HG03460 (cell line): Measurements from ENCODE around the gene EGR4.

ENCODE experiments used
- ATAC-seq: cut with Tn5 transposase; IDR thresholded peaks from one replicate; pipeline ENCODE4 v1.9.1; 2021; ENCODE audit not compliant: unreplicated experiment

Gene EGR4

DNA sequence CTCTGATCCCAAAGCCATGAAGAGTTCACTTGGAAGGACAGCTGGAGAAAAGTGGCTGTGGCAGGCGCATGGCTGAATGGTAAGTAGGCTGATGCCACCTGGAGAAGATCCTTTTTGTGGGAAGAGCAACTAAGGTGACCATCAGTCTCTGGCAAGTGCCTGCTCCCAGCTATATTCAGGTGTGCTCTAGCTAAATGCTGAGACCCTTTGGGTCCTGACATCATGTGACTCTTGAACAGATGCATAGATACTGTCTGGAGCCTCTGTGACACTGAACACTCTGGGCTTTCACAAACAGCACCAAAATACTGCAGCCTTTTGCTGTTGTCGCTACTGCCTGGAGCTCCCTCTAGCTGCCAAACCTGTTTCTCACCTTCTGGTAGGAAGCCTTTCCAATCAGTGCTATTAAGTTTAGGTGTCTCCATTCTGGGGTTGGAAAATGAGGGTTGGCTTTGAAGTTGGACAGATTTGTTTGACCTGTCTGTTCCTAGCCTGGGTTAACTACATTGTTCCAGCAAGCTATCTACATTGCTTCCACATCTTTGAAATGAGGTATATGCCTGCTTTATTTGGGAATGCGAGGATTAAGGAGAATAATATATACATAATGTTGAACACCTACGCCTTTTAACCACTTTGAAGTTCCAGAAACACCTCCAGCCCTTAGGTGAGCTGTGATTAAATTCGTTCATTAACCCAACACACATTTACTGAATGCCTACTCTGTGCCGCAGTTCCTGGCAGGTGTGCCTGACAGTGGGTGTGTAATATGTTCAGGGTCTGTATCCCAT lies 3.1 kb downstream of the EGR4 start:
- no peak for ATAC-seq

DNA sequence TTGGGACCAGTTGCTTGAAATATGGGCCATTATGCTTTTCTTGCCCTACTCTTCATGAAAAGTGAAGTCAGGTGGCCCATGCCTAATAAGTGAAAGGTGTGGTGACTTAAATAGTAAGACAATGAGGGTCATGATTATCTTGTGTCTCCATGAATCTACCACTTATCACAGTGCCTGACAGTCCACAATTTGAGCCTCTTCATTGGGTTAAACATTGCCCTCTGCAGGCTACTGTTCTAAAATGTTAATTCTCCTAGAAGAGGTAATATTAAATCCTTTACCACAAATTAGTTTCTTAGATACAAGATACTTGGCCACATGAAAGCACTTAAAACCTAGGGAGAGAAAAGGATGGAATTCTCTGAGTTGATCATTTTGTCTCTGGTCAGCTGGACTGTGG lies 4.0 kb downstream of the EGR4 start:
- ATAC-seq: no peak

DNA sequence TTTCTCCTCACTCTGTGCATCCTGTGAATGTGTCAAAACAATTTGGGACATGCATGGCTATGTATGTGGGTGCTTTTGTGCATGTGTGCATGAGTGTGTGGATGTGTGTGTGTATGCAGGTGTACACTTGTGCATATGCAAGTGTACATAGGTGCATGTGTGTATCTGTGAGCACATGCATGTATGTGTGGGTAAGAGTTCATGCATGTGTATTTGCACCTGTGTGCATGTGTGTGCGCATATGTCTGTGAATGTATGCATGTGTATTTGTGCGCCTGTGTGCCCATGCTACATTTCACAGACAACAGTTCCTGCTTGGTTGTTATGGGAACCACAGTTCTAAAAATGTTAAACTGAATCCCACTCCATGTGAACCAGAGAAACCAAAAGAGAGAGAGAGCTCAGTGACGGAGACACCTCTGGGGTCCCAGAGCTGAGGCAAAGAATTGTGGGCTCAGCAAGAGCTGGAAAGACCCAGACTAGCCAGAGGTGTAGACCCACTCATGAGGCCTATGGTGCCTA lies 7.2 kb downstream of the EGR4 start:
- ATAC-seq: no peak

DNA sequence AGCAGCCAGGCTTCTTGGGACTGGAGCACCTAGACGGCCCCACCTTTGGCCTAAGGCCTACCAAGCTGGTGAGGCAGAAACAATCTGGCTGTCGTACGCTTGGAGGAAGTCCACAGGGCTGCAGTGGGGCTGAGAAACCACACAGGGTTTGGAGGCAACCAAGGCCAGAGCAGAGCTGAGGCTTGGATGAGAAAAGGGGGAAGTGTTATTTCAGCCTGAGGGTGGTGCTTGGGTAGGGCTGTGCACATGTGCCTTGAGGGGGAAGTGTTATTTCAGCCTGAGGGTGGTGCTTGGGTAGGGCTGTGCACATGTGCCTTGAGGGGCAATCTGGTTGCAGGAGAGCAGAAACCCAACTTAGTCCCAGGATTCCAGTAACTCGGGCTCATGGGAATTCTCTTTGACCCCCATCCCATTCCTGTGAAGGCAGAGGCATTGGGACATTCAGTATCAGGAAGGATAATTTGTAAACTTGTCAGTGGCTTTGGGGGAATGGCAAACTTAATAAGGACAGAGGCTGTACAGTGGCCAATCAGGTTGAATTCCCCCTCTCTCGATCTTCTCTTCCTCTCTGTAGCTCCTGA lies 8.1 kb downstream of the EGR4 start:
- ATAC-seq: peak; percentile 58

DNA sequence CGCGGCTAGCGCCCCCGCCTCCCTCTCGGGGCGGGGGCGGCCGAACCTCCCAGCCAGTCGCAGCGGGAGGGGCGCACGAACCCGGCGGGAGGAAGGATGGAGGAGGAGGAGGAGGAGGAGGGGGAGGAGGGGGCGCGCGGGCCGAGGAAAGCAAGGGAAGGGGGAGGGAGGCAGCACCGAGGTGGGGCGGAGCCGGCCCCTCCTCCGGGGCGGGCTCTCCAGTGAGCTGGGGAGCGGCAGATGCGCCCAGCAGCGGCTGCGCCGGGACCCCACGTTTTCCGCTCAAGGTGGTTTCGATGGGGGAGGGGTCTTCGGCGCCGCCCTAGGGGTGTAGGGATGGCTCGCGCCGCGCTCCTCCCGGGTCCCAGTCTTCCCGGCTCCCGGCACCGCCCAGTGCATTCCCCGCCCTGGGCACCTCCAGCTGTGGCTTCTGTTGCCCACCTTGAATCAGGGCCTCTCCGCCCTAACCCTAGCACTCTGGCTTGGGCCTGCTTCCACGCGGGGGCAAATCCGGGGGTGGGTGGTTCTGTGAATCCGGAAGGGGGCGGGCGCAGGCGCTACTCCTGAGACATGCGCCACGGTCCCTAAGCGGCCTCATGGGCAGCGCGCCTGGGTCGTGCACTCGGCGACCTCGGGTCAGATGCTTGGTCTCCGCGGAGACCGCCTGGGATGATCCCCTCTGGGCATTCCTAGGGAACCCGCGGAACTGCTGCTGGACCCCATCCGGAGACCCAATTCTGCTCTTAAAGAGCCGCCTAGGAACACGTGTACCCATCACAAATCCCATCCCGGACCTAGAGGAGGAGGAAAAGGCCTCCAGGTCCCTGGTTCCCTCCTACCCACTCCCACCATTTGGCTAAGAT lies 8.8 kb downstream of the EGR4 start, which contains the start of gene FBXO41:
Gene FBXO41, minus strand, starts transcription at position 183 of the 863 bp plus-strand sequence. CDS start 14,848 bp downstream, outside the sequence.
- peak; percentile 73 for ATAC-seq

DNA sequence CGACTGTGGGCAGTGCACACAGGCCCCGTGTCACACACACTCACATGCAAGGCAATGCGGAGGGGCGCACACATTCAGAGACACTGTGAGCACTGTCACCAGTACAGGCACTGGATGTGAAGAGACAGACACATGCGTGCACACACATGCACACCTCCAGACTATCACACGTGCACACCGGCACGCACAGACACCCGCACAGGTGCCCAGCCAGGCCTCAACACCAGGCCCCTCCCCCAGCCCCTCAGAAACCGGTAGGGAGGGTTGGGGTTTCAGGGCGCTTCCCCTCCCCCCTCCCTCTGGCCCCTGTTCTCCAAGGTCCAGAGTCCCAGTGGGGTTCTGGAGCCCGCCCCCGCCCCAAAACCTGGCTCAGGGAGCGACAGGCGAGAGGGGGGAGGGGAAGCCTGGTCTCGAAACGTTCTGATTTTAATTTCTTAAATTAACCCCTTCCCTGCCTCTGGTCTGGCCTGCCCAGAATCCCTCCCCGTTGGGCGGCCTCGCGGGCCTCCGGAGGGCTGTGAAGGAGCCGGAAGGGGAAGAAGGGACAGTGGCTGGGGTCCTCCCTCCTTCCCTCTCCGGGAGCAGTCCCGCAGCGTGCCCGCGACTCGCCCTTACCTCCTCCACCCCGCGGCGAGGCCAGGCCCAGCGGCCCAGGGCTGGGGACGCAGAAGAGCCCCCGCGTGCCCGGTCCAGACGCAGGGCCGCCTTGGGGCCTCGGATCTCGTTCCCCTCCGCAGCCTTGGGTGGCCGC lies 9.6 kb downstream of the EGR4 start:
- ATAC-seq: peak; percentile 15

DNA sequence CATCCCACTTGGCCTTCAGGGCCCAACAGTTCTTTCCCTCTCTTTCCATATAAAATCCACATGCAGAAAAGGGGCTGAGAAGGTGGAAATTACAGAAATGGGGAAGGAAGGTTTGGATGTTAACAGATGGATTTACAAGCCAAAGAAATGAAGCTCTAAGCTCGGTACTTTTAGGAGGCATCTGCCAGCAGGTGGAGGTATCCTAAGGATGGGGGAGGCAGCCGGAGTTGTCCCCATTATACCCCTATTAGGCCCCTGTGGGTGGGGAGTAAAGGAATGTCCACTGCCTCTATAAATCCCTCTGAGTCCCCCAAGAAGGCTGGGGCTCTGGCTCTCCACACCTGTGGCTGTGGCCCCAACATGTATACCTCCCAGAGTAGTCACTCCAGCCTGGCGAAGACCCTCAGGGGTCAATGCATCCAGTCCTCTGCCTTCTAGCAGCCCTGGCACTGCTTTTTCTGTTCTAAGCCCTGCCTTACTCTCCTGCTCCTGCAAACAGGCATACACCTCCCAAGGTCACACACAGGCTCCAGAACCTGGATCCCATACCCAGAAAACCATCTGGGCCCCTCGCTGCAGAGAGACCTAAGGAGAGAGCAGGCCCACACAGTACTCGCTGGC lies 10.3 kb downstream of the EGR4 start:
- ATAC-seq: no peak

DNA sequence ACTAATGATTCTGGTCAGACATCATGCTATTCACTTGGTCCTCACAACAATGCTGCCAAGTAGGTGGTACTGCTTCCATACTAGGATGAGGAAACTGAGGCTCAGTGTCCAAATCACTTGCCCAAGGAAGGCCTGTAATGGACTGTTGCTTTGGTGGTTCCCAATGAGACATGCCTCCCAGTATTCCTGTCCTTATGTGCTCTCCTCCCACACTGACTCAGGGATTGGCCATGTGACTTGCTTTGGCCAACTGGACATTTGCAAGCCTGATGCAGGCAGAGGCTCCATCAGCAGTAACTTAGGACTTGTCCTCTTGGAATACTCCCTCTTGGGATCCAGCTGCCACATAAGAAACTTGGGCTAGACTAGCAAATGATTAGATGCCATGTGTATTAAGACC lies 12.1 kb downstream of the EGR4 start:
- ATAC-seq: no peak

DNA sequence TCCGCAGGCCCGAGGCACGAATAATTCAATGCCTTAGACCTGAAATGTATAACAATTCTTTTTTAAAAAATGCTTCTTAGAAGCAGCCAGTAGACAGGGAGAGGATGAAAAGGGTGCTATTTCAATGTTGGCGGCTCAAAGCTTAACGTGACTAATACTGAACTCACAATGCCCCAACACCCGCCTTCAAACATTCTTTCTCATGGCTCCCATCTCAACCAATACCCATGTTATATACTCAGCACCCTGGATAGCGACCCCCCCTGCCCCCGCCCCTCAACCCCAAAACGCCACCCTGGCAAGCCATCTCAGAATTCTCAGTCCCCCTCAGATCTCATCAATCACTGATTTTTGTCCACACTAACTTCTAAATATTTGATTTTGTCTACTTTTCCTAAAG lies 13.5 kb downstream of the EGR4 start:
- ATAC-seq: no peak

DNA sequence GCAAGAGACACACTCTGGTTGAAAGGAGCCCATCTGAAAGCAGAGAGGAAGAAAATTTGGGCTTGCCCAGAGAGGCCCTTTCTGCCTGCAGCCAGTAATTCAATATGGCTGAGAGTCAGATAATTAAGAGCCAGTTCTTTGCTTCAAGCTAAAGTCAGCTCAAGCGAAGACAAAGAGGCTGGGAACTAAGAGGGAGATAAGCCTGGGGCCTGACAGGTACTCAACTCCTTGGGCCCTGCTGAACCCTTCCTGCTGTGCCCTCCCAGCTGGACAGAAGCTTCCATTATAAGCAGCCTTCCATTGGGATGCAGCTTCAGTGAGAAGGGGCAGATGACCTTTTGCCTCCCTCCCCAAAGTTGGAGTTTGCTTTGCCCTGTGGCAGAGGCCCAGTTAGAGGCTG lies 21.1 kb downstream of the EGR4 start:
- no peak for ATAC-seq

DNA sequence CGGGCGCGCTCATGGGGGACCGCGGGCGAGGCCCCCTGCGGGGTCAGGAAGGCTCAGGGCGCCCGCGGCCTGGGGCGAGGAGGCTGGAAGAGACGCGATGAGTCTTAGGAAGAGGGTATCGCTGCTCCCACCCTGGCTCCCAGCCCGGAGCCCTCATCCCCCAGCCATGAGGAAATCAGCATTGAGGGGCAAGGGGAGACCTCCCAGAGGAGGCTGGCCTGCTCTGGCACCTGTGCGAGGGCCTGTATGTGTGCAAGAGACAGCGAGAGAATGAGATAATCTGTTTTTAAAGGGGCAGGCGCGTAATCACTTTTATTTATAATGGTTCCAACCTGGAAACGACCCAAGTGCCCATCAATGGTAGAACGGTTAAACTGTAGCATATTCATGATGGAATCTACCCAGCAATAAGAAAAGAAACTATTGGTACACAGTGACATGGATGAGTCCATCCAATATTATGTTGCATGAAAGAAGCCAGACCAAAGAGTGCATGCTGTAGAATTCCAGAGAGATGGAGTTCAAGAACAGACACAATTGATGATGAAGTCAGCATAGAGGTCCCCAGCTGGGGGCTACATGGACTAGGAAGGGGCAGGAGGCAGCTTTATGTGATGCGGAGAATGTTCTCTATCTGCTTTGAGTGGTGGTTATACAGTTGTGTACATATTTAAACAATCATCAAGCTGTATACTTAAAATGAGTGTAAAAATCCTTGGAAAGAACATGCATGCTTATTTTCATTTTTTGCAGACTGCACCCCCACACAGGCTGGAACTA lies 23.5 kb downstream of the EGR4 start:
- ATAC-seq: no peak

DNA sequence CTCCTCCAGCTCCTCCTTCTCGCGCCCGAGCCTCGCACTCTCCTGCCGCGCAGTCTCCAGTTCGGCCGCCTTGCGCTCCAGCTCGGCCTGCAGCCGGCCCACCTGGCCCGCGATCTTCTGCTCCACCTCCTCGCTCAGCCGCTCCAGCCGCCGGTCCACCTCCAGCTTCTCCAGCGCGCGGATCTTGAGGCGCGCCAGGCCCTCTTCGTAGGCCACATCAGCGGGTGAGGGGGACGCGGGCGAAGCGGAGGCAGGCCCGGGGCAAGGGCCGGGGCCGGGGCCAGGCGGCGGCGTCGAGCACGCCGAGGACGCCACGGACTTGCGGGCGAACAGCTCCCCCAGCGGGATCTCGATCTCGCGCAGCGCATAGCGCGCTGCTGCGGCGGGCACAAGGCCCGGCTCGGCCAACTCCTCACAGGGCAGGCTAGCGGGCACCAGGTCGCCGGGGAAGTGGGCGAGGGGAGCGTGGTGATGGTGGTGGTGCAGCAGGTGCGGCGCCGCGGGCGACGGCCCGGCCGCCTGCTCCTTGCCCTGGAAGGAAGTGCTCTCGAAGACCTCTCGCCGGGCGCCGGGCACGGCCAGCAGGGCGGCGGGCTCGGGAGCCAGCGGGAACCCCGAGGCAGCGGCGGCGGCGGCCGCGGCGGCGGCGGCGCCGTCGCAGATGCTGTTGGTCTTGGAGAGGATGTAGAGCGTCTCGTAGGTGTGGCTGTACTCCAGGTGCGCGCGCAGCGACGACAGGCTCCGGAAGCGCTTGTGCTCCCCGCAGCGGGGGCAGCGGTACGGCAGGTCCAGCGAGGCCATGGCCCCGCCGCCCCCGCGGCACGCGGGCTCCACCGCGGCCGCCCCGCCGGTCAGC lies 24.3 kb downstream of the EGR4 start:
- ATAC-seq: peak; percentile 82

DNA sequence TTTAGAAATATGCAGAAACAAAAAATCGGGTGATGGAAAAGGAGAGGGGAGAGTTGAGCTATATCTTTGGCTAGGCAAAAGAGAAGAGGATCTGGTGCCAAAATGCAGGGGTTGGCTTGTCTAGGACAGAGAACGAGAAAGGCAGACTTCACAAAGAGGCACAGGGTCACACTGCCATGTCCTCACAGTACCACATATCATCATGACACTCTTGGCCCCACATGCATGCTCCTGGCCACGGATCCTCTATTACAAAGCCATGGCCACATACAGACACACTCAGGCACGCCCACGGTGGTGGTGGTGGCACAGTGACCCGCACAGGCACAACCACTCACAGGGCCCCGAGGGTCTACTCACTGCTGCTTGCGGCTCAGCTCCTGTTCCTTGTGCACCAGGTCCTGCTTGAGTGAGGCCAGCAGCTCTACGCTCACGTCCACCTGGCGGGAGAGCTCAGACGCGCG lies 24.9 kb downstream of the EGR4 start:
- no peak for ATAC-seq

DNA sequence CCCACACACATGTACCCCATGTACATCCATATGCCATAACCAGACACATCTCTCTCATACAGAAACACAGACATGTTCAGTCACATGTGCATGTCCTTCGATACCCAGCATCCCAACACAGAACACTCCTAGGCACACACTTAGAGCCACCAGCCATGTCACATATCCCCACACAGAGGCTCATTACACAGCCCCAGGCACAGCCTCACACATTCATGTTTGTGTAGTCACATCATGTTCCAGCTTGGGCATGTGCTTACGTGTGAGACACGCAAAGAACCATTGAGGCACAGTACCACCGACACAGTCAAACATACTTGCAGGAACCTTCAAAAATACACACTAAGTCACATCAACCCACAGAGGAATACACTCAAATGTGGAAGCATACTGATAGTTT lies 26.3 kb downstream of the EGR4 start:
- no peak for ATAC-seq

DNA sequence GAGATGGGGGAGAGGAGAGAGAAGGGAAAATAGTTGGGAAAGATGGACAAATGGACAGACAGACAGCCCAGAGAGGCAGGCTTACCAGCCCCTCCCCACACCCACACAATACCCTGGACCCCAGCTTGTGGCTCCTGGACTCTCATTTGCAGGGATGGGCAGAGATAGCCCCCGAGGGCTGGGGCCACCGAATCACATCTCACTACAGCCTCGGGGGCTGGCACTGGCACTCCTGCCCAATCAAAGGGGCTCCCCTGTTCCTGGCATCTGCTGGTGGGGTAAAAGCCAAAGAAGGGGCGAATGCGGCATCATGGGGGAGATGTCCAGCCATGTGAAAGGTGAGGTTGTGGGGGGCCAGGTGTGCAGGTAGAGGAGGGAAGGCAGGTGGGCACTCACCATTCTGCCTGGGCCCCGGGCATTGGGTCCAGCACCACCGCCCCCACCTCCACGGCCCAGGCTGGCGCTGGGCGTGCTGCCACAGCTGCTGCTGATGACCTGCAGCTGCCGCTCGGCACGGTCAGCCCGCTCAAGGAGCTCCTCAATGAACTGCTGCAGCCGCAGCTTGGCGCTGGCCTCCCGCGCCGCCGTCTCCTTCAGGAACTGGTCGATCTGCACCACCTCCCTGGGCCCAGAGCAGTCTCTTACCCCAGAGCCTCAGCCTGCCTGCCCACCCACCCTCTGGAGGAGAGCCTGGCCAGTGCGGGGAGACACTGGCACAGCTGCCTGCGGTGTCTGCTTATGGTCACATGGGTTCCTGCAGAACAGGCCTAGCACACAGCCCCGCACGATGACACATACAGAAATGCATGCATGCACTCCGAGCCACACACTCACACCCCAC lies 27.1 kb downstream of the EGR4 start:
- ATAC-seq: no peak

DNA sequence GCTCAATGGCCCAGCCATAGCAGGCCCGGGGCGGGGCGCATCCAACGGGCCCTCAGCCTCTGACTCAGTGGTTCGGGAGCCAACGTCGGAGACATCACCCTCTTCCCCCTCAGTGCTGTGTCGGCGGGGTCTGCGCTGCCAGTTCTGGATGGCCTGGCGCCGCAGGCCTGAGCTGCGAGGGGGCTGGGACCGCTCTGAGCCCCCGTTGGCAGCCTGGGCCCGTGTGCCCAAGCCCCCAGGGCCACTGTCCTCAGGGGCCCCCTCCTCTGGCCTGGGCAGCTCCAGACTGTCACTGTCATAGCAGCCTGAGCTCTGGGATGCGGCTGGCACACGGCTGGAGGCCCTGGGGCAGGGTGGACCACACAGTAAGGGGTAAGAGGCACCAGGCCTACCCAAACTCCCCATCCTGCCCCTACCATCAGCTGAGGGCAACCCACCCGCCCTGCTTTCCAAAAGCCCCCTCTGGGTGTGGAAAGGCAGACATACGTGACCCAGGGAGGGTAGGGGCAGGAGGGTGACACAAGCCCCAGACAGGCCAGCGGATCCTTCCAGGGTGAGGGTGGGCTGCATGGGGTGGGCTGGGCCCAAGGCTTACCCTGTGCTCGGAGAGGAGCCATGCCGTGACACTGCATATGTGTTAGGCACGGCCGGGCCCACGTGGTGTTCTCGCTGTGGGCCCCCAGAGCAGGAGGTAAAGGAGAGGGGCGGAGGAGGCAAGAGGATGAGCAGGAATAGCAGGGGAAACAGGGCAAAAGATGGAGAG lies 27.9 kb downstream of the EGR4 start:
- no peak for ATAC-seq

DNA sequence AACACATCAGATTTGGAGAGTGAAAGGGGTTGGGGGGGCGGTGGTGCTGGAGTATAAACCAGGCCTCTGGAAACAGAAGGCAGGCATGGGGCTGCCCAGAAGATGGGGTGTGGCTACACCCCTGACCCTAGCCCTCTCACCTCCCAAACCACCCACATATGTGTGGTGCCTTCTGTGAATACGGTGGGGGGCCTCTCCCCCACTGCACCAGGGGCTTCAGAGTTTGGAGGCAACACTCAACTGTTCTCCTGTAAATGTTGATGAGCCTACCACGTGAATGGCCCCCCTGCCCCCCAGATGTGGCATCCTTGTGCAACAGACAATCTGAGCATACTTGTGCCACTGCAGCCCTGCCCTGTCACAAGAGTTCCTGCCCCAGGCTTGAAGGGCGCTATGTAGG lies 28.6 kb downstream of the EGR4 start:
- no peak for ATAC-seq
